Kidney (tissue), 14 donors: ENCODE measurements around the gene NT5C3B. TPM values are rescaled to one million over a fixed set of nuclear protein-coding genes. Genes with fewer than 3 reads are reported as not detected.

Experiments
- DNase-seq, 5 donors: peaks; one replicate each; pipeline ENCODE4 v3.0.0-alpha.2; 2013 to 2020
- FAIRE-seq: peaks from 2 replicates; lab custom pipeline; 2012; peaks lifted over from hg19 to GRCh38; lab: Jason Lieb, UNC
- H3K27ac ChIP-seq, 2 donors: one replicate each; pipeline ENCODE4 v1.7.0; 2013; ENCODE audit warnings: low read depth in 2 of 2, low read length in 2 of 2, inconsistent platforms in 1 of 2
- H3K27me3 ChIP-seq: one replicate; pipeline ENCODE4 v1.7.1; 2013; ENCODE audit warnings: low read length, inconsistent platforms; ENCODE audit not compliant: control insufficient read depth, insufficient read depth
- H3K36me3 ChIP-seq, 3 donors: one replicate each; pipeline versions ENCODE4 v1.7.0 to v1.7.1; 2013; ENCODE audit warnings: low read length in 3 of 3, control low read depth in 1 of 3, inconsistent platforms in 1 of 3; ENCODE audit not compliant: insufficient read depth in 3 of 3, control insufficient read depth in 2 of 3
- H3K4me1 ChIP-seq, 3 donors: one replicate each; pipeline versions ENCODE4 v1.7.0 to v1.7.1; 2013; ENCODE audit warnings: low read length in 3 of 3, inconsistent platforms in 1 of 3, low read depth in 1 of 3; ENCODE audit not compliant: control insufficient read depth in 2 of 3, insufficient read depth in 2 of 3
- H3K4me3 ChIP-seq, 3 donors: one replicate each; pipeline versions ENCODE4 v1.7.0 to v1.8.1; 2013; ENCODE audit warnings: low read length in 3 of 3, control low read depth in 1 of 3, inconsistent platforms in 1 of 3
- H3K9ac ChIP-seq, 3 donors: one replicate each; pipeline versions ENCODE4 v1.7.0 to v1.7.1; 2013; ENCODE audit warnings: low read length in 3 of 3, control low read depth in 1 of 3, inconsistent platforms in 1 of 3
- H3K9me3 ChIP-seq, 3 donors: one replicate each; pipeline versions ENCODE4 v1.7.0 to v1.7.1; 2013; ENCODE audit warnings: low read length in 3 of 3, control low read depth in 1 of 3, inconsistent platforms in 1 of 3; ENCODE audit not compliant: control insufficient read depth in 2 of 3, insufficient read depth in 1 of 3
- intact Hi-C: fragments of 100-400 bp; cut with DNase I; formaldehyde crosslinking; loops from one replicate; pipeline ENCODE4 v1.11.1; 2022
- polyA plus RNA-seq: library from polyadenylated mRNA; stranded (reverse); fragments of 350-450 nt; fragmentation: Illumina TruSeq; extraction: RNeasy Lipid Tissue Mini Kit (QIAGEN cat#74804); gene quantifications from one replicate; pipeline ENCODE4 v1.2.3, GENCODE V29; 2014; ENCODE audit warnings: low read depth, low replicate concordance; ENCODE audit not compliant: insufficient read depth
- total RNA-seq: library from RNA; stranded (reverse); fragmentation: NEBNext Ultra II Directional; extraction: Animal tissue kit (Norgen Biotek cat#: 25700); gene quantifications from one replicate; pipeline ENCODE4 v1.2.1, GENCODE V29; 2021
- TF ChIP-seq, protein P1 (sequence below): IDR thresholded peaks from 3 replicates; pipeline ENCODE4 v1.5.1; 2012; ENCODE audit warnings: mild to moderate bottlenecking, moderate library complexity, borderline replicate concordance; ENCODE audit not compliant: insufficient read depth; ENCODE audit errors: extremely low read depth
- donor health status: control.
- donor health status: control.
- donor health status: control.
- donor health status: control.
- donor health status: control.
- donor health status: DM: yes; HTN: yes; CAD: no.
- donor health status: Normal renal cell carcinoma (clear cell type).

Gene NT5C3B
- total and polyA plus RNA-seq, 2 donors from 2014 or later, result 44.0 to 88.0 TPM

DNA sequence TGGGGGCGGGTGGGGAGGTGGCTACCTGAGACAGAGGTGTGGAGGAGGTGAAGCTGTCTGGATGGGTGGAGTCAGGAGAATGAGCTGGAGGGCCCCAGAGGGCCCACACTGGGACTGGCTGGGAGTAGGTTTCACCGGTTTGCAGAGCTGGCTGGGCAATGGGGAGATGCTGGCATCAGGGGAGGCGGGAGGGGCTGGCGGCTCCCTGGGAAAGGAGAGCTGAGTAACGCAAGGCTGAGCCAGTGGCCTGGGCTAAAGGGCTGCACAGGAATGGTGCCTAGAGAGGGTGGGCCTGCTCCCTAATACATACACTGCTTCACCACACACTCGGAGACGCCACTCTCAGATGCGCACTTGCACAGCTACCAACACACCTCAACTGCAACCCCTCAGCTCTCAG is 36.7 kb downstream of the NT5C3B start:
- DNase-seq (peak in 2 of 5 donors; percentile 28 to 79), FAIRE-seq (no peak)

DNA sequence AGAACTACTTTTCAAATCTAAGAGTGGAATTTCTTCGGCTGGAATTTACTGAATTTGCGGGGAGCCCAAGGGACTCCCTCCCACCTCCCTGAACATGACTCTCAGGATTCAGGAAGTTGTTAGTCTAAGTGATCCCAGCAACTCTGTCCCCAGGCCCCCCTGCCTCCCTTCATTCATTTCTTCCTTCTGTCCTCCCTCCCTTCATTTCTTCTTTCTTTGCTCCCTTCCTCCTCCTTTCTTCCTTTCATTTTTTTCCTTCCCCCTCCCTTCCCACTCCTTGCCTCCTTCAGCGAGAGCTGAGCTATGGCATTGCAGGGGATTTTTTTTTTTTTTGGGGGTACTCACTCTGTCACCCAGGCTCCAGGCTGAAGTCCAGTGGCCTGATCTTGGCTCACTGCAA is 38.7 kb downstream of the NT5C3B start:
- peaks cover 3 to 26% (median 26%) of the 10 kb centered on the region in 3 donors for H3K4me1 ChIP-seq
- intact Hi-C loops, result no loop called here
- H3K27me3 ChIP-seq, result no peaks in the 10 kb centered on the region
- no peaks in the 10 kb centered on the region for H3K36me3 ChIP-seq
- H3K27ac ChIP-seq, result no peak overlapping the region
- no peaks in the 10 kb centered on the region for H3K9me3 ChIP-seq
- no peak overlapping the region for H3K4me3 ChIP-seq
- no peak overlapping the region for H3K9ac ChIP-seq
- FAIRE-seq (no peak), DNase-seq (no peak)
- TF ChIP-seq, protein P1, sequence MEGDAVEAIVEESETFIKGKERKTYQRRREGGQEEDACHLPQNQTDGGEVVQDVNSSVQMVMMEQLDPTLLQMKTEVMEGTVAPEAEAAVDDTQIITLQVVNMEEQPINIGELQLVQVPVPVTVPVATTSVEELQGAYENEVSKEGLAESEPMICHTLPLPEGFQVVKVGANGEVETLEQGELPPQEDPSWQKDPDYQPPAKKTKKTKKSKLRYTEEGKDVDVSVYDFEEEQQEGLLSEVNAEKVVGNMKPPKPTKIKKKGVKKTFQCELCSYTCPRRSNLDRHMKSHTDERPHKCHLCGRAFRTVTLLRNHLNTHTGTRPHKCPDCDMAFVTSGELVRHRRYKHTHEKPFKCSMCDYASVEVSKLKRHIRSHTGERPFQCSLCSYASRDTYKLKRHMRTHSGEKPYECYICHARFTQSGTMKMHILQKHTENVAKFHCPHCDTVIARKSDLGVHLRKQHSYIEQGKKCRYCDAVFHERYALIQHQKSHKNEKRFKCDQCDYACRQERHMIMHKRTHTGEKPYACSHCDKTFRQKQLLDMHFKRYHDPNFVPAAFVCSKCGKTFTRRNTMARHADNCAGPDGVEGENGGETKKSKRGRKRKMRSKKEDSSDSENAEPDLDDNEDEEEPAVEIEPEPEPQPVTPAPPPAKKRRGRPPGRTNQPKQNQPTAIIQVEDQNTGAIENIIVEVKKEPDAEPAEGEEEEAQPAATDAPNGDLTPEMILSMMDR, result no peak

More for the DNA sequence above, 36.7 kb downstream of the NT5C3B start:
- Histone ChIP-seq H3K27me3 (no peaks in the 10 kb centered on the region), H3K4me1 (peaks cover 0 to 10% (median 10%) of the 10 kb centered on the region in 3 donors), H3K27ac (no peak overlapping the region), H3K4me3 (no peak overlapping the region), H3K36me3 (no peaks in the 10 kb centered on the region), H3K9me3 (no peaks in the 10 kb centered on the region), H3K9ac (no peak overlapping the region)
- intact Hi-C loops, result no loop called here
- TF ChIP-seq, protein P1, result no peak

DNA sequence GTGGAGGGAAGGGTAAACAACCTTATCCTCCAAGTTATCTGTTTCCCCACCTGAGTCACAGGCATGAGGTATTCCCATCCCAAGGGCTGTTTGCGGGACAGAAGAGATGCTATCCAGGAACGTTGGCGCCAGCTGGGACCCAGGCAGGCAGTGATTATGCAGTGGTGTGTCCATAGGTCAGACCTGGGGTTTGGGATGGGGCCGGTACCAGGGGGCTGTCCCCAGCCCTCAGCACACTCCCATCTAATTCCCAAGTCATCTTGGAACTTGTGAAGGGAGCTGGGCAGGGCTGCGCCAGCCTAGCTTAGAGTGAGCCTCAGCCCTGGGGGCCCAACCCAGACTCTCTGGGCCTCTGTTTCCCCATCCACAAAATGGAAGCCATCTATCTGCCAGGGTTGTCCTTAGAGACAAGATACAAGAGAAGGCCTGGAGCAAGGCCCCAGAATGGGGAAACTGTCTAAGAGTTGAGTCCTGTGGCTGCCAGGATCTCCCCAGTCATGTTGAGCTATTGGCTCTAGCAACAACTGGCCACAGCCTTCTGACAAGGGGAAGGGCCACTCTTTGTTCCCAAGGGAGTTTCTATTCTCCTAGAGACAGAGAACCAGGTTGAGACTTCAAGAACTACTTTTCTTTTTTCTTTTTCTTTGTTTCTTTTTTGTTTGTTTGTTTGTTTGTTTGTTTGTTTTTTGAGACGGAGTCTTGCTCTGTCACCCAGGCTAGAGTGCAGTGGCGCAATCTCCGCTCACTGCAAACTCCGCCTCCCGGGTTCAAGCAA is 39.7 kb downstream of the NT5C3B start:
- FAIRE-seq, result no peak

More for the DNA sequence above, 39.7 kb downstream of the NT5C3B start:
- Histone ChIP-seq H3K36me3 (no peaks in the 10 kb centered on the region), H3K9me3 (no peaks in the 10 kb centered on the region), H3K27me3 (no peaks in the 10 kb centered on the region), H3K4me3 (no peak overlapping the region), H3K4me1 (peaks cover 3 to 32% (median 24%) of the 10 kb centered on the region in 3 donors), H3K27ac (no peak overlapping the region), H3K9ac (no peak overlapping the region)
- peak in 1 of 5 donors; percentile 51 for DNase-seq
- intact Hi-C loops, result no loop called here
- TF ChIP-seq, protein P1, result no peak
